ENCODE measurements around the gene CACNA1C.
A peak's percentile ranks its signal among the peaks of the same experiment; 100 is the strongest.

CACNA1C gene

GRCh38 chr12:2636741-2637340, 584.1 kb downstream of the CACNA1C start:
- H3K4me3 ChIP-seq (ENCODE audit: low read depth, low read length) = no peak overlapping the region
- TF ChIP-seq CTCF (conservative IDR thresholded peaks at IDR 0.05; ENCODE audit: low read depth, low read length) = no peak
- DNase-seq (ENCODE audit: low read depth) = no peak

GRCh38 chr12:2637371-2637770, 584.6 kb downstream of the CACNA1C start:
- TF ChIP-seq CTCF (conservative IDR thresholded peaks at IDR 0.05; ENCODE audit: low read depth, low read length) = no peak
- H3K4me3 ChIP-seq (ENCODE audit: low read depth, low read length) = no peak overlapping the region
- no peak for DNase-seq (ENCODE audit: low read depth)

- no peak for DNase-seq (ENCODE audit: low read depth)
- H3K4me3 ChIP-seq (ENCODE audit: low read depth, low read length) = no peak overlapping the region
- TF ChIP-seq CTCF (conservative IDR thresholded peaks at IDR 0.05; ENCODE audit: low read depth, low read length) = no peak
Observed at GRCh38 chr12:2638273-2639019, 585.7 kb downstream of the CACNA1C start.

DNA sequence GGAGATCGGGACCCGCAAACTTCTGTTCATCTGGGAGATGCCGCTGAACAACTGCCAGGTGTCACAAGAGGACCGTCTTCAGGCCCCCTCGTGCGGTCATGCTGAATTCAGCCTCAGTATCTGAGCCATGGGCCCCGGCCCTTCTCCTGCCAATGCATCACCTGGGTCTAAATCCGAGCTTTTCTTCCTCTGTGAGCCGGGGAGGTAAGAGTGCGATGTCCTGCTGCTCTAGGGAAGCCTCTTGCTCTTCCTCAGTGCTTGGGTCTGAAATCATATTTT, 586.2 kb downstream of the CACNA1C start:
- no peak for DNase-seq (ENCODE audit: low read depth)
- no peak overlapping the region for H3K4me3 ChIP-seq (ENCODE audit: low read depth, low read length)
- no peak for TF ChIP-seq CTCF (conservative IDR thresholded peaks at IDR 0.05; ENCODE audit: low read depth, low read length)

DNA sequence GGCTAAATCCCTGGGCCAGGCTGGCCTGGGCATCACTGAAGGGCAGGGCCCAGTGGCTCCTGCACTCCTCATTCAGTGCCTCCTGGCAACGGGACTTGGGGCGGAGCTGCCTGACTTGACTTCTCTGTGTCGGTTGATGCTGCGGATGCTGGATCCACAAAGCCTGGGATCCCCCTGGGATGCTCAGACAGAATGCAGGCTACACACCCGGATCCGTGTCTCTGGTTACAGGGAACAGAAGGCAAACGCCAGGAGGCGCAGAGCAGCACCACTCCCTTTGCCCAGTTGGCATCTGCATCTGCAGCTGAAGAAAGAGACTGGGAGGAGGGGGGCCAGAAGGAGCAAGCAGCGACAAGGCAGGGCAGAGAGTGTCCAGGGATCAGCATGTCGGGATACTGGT, 587.5 kb downstream of the CACNA1C start:
- H3K4me3 ChIP-seq (ENCODE audit: low read depth, low read length) = no peak overlapping the region
- DNase-seq (ENCODE audit: low read depth) = no peak
- no peak for TF ChIP-seq CTCF (conservative IDR thresholded peaks at IDR 0.05; ENCODE audit: low read depth, low read length)

GRCh38 chr12:2640709-2641108, 587.9 kb downstream of the CACNA1C start:
- no peak overlapping the region for H3K4me3 ChIP-seq (ENCODE audit: low read depth, low read length)
- no peak for TF ChIP-seq CTCF (conservative IDR thresholded peaks at IDR 0.05; ENCODE audit: low read depth, low read length)
- DNase-seq (ENCODE audit: low read depth) = peak; percentile 95

DNA sequence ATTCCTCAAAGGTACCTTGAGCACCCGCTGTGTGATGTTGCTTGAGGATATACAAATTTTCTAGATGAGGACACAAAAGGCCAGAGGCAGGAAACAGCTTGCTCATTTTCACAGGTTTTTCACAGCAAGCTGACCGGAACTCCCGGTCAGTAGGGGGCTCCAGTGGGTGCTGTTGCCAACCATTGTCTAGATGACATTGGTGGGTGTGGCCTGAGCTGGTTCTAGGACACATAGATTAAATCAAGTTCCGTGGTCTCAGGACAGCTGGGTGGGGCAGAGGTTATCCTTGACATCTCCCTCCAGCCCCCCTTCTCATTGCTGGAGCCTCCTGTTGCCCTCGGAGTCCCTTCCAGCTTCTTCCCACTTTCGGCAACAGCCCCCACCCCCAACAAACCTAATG, 588.4 kb downstream of the CACNA1C start:
- peak; percentile 36 for DNase-seq (ENCODE audit: low read depth)
- peak; percentile 52 for TF ChIP-seq CTCF (conservative IDR thresholded peaks at IDR 0.05; ENCODE audit: low read depth, low read length)
- no peak overlapping the region for H3K4me3 ChIP-seq (ENCODE audit: low read depth, low read length)

All from choroid plexus epithelial cell (primary cell).